ENCODE data around the gene SUPT4H1.

The SUPT4H1 gene

DNA sequence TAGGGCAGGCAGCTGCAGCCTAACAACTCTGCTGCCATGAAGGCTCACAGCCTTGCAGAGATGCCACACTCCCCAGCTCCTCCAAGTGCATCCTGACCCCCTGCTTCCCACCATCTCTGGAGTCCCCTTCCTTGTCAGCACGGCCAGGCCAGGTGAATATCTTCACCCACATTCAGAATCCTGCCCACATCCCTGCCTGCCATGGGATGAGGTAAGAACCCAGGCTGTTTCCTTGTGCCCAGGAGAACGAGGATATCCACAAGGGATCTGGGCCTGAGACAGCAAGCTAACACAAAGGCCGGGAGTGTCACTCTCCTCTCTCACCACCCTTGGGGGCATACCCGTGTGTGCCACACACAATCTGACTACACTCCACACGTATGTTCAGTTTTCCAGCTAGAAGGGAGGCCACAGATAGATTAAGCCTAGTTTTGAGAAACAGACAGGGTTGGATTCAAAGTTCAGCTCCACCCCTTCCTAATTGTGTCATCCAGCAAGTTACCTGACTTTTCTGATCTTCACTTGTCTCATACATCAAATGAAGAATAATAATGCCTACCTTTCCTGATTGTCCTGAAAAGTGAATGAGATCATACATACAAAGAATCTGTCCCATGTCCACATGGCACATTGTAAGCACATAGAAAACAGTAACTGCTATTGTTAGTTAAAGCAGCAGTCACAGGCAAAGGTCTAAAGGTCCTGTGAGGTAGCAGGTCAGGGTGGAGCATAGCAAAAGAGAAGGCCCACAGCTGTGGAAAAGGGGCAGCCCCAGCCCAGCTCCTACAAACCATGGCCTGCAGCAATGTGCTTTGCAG lies 17.4 kb upstream of the SUPT4H1 start:
- TF ChIP-seq, protein P1, sequence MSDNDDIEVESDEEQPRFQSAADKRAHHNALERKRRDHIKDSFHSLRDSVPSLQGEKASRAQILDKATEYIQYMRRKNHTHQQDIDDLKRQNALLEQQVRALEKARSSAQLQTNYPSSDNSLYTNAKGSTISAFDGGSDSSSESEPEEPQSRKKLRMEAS (IDR thresholded peaks at IDR 0.05): no peak
- TF ChIP-seq FOXM1 (IDR thresholded peaks at IDR 0.05; ENCODE audit: borderline replicate concordance, low read depth): no peak
- no peak for TF ChIP-seq TCF12 (IDR thresholded peaks at IDR 0.05; ENCODE audit: low read depth)
- TF ChIP-seq RAD21 (IDR thresholded peaks at IDR 0.05; ENCODE audit: low read depth): no peak
- TF ChIP-seq TAF1 (IDR thresholded peaks at IDR 0.05; ENCODE audit: low read depth): no peak

DNA sequence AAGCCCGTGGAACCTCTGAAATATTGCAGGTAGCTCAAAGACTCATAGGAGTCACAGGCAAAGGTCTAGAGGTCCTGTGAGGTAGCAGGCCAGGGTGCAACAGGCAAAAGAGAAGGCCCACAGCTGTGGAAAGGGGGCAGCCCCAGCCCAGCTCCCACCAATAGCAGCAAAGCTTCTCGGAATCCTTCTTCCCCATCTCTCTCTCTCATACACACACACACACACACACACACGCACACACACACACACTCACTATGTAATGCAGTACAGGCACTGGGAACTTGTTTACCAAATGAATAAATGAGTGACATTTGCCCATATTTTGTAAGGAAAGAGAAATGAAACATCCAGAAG lies 16.8 kb upstream of the SUPT4H1 start:
- no peak for TF ChIP-seq TEAD4 (IDR thresholded peaks at IDR 0.05)

DNA sequence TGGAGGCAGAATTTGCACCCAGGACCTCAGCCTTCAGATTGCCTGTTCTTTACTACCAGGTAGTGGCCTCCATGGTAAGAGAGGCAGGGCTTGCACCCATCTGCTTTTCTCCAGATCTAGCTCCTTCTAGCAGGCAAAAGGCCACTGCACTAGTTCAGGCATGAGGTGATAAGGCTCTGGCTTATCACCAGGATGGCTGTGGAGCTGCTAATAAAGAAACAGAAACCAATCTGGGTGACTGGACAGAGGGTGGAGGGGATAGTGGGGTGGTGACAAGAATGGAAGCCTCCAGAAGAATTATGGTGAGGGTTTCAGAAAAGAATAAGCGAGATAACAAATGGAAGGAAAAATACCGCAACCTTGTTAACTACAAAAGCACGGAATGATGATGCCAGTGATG lies 15.5 kb upstream of the SUPT4H1 start:
- TF ChIP-seq TCF12 (IDR thresholded peaks at IDR 0.05; ENCODE audit: low read depth): no peak
- TF ChIP-seq TEAD4 (IDR thresholded peaks at IDR 0.05): no peak
- TF ChIP-seq TAF1 (IDR thresholded peaks at IDR 0.05; ENCODE audit: low read depth): no peak
- no peak for TF ChIP-seq EP300 (IDR thresholded peaks at IDR 0.05; ENCODE audit: borderline replicate concordance)
- no peak for TF ChIP-seq CEBPB (IDR thresholded peaks at IDR 0.05)
- TF ChIP-seq RAD21 (IDR thresholded peaks at IDR 0.05; ENCODE audit: low read depth): no peak
- no peak for TF ChIP-seq ZBTB7A (IDR thresholded peaks at IDR 0.05; ENCODE audit: low read depth)
- no peak for TF ChIP-seq NFIC (IDR thresholded peaks at IDR 0.05)
- TF ChIP-seq, protein P2, sequence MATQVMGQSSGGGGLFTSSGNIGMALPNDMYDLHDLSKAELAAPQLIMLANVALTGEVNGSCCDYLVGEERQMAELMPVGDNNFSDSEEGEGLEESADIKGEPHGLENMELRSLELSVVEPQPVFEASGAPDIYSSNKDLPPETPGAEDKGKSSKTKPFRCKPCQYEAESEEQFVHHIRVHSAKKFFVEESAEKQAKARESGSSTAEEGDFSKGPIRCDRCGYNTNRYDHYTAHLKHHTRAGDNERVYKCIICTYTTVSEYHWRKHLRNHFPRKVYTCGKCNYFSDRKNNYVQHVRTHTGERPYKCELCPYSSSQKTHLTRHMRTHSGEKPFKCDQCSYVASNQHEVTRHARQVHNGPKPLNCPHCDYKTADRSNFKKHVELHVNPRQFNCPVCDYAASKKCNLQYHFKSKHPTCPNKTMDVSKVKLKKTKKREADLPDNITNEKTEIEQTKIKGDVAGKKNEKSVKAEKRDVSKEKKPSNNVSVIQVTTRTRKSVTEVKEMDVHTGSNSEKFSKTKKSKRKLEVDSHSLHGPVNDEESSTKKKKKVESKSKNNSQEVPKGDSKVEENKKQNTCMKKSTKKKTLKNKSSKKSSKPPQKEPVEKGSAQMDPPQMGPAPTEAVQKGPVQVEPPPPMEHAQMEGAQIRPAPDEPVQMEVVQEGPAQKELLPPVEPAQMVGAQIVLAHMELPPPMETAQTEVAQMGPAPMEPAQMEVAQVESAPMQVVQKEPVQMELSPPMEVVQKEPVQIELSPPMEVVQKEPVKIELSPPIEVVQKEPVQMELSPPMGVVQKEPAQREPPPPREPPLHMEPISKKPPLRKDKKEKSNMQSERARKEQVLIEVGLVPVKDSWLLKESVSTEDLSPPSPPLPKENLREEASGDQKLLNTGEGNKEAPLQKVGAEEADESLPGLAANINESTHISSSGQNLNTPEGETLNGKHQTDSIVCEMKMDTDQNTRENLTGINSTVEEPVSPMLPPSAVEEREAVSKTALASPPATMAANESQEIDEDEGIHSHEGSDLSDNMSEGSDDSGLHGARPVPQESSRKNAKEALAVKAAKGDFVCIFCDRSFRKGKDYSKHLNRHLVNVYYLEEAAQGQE (IDR thresholded peaks at IDR 0.05; ENCODE audit: low read depth): no peak
- no peak for TF ChIP-seq YY1 (IDR thresholded peaks at IDR 0.05; ENCODE audit: low read depth)
- TF ChIP-seq, protein P1 (IDR thresholded peaks at IDR 0.05): no peak
- no peak for TF ChIP-seq FOXM1 (IDR thresholded peaks at IDR 0.05; ENCODE audit: borderline replicate concordance, low read depth)
- TF ChIP-seq, protein P3, sequence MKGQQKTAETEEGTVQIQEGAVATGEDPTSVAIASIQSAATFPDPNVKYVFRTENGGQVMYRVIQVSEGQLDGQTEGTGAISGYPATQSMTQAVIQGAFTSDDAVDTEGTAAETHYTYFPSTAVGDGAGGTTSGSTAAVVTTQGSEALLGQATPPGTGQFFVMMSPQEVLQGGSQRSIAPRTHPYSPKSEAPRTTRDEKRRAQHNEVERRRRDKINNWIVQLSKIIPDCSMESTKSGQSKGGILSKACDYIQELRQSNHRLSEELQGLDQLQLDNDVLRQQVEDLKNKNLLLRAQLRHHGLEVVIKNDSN (IDR thresholded peaks at IDR 0.05): no peak
- TF ChIP-seq CREB1 (IDR thresholded peaks at IDR 0.05; ENCODE audit: low read depth): no peak
- no peak for TF ChIP-seq EGR1 (IDR thresholded peaks at IDR 0.05)

DNA sequence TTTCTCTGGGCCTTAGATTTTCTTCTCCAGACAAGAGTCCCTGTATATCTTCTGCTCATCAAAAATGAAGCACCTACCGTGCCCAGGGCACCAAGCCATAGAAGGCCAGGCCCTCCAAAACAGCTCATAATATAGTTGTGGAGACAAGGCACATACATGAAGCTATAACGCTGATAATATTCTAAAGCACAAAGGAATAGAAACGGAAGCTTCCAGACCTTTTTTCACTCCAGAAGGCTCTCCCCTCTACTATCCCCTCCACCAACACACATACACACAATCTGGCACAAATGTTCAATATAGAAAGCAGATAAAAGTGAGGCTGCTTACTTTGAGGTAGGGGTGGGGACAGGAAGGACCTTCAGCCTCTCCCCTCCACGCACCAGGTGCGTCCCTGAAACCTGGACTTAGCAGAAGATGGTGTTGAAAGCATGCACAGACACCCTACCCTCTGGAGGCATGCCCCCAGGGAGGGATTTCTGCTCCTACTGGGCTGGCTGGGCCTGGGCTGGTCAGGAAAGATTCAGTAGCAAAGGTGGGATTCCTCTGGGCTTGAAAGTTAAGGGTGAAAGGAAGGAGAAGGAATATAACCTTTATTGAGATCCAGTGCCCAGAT lies 14.1 kb upstream of the SUPT4H1 start:
- TF ChIP-seq, protein P2 (IDR thresholded peaks at IDR 0.05; ENCODE audit: low read depth): no peak
- TF ChIP-seq YY1 (IDR thresholded peaks at IDR 0.05; ENCODE audit: low read depth) (no peak), NFIC (IDR thresholded peaks at IDR 0.05) (no peak), CEBPB (IDR thresholded peaks at IDR 0.05) (no peak), RAD21 (IDR thresholded peaks at IDR 0.05; ENCODE audit: low read depth) (no peak), EP300 (IDR thresholded peaks at IDR 0.05; ENCODE audit: borderline replicate concordance) (no peak), CREB1 (IDR thresholded peaks at IDR 0.05; ENCODE audit: low read depth) (no peak), TCF12 (IDR thresholded peaks at IDR 0.05; ENCODE audit: low read depth) (no peak), EGR1 (IDR thresholded peaks at IDR 0.05) (no peak), FOXM1 (IDR thresholded peaks at IDR 0.05; ENCODE audit: borderline replicate concordance, low read depth) (no peak), ZBTB7A (IDR thresholded peaks at IDR 0.05; ENCODE audit: low read depth) (no peak), TAF1 (IDR thresholded peaks at IDR 0.05; ENCODE audit: low read depth) (no peak)

DNA sequence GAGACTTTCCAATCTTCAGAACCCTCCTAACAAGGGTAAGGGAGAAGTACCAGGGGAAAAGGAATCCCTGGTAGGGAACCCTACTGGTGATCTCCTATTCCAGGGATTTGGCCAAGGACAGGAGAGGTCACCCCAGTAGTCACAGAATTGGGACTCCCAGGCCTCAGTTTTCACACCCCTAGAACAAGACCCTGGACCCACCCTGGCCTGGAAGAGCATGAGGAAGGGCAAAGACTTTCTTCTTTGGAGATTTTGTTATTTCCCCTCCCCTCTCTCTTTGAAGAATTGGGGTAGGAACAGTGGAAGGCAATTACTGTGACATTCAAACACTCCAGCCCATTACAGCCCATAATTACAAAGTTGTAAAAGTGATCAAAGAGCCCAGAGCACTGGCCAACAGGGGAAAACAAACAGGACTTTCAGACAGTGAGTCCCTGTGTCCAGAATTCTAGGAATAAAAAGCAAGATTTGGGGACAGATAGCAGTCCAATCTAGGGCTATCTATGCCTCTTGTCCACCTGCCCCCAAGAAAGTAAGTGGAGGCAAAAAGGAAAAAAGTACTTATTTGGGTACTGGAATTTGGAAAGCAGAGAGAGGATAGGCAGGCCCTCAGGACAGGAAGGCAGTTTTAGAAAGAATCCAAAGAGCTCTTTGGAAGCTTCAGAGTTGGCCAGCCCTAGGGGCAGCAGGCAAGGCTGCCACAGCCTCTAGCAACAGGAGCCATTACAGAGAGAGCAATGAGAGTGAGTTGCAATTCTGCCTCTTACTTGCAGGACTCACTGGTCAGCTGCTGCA lies 13.4 kb upstream of the SUPT4H1 start:
- TF ChIP-seq YY1 (IDR thresholded peaks at IDR 0.05; ENCODE audit: low read depth) (no peak), FOXM1 (IDR thresholded peaks at IDR 0.05; ENCODE audit: borderline replicate concordance, low read depth) (no peak), TAF1 (IDR thresholded peaks at IDR 0.05; ENCODE audit: low read depth) (no peak), EGR1 (IDR thresholded peaks at IDR 0.05) (no peak), CREB1 (IDR thresholded peaks at IDR 0.05; ENCODE audit: low read depth) (no peak), TEAD4 (IDR thresholded peaks at IDR 0.05) (no peak), CEBPB (IDR thresholded peaks at IDR 0.05) (no peak), TCF12 (IDR thresholded peaks at IDR 0.05; ENCODE audit: low read depth) (no peak), ZBTB7A (IDR thresholded peaks at IDR 0.05; ENCODE audit: low read depth) (no peak), EP300 (IDR thresholded peaks at IDR 0.05; ENCODE audit: borderline replicate concordance) (no peak), NFIC (IDR thresholded peaks at IDR 0.05) (no peak), RAD21 (IDR thresholded peaks at IDR 0.05; ENCODE audit: low read depth) (no peak)
- TF ChIP-seq, protein P2 (IDR thresholded peaks at IDR 0.05; ENCODE audit: low read depth): no peak
- TF ChIP-seq, protein P3 (IDR thresholded peaks at IDR 0.05): no peak
- TF ChIP-seq, protein P1 (IDR thresholded peaks at IDR 0.05): no peak

Measured in Ishikawa (cell line).